H54 (cell line): ENCODE results near the gene C2CD4B.

ENCODE experiments used
- DNase-seq: peaks from one replicate; pipeline ENCODE4 v3.0.0; 2011; ENCODE audit warnings: low spot score, mixed read lengths; ENCODE audit not compliant: insufficient read length
- FAIRE-seq: peaks from 3 replicates; lab custom pipeline; 2011; peaks lifted over from hg19 to GRCh38; lab: Jason Lieb, UNC
- POLR2A ChIP-seq: IDR thresholded peaks from 2 replicates; pipeline ENCODE4 v1.6.1; 2011; ENCODE audit warnings: low read depth, mild to moderate bottlenecking, low read length

The C2CD4B gene

DNA sequence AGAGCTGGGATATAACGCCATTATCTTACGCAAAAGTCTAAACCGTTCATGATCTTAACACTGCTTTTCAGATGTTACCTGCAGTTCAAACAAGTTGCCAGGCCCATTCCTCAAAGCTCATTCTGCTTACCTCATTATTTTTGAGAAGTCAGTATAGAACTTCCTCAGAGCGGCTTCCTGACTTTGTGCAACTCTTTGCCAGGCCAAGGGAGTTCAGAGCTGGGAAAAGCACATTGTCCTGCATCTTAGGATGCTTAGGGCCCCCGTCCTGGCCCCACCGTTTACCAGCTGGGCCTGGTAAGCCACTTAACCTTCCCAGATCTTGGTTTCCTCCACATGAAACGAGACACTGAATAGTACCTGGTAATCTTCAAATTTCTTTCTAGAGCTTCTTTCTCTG lies 6.8 kb upstream of the C2CD4B start:
- DNase-seq (no peak), FAIRE-seq (no peak)
- no peak for TF ChIP-seq POLR2A

DNA sequence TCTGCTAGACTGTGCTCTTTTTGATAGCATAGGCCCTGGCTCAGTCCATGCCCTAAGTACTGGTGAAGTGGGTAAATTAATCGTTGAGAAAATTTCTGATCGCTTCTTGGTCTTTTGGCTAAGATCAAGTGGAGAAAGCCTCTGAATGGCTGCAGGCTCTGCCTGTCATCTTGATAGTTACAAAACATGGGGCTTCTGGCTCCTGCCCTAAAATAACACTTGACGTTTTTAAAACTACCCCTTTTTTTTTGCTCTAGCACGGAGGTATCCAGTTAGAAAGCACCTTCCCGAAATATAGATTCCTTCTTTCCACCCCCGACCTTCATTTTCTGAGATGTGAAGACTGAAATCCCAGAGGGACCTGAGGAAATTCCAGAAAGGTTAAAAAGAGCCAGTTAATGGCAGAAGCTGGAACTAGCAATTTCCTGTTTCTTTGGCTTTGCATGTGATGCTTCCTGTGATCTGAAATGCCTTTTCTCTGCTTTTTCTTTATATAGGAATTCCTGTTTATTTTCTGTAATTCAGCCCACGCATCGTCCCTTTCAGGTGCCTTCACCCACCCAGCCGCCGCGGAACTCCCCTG lies 799 bp upstream of the C2CD4B start:
- no peak for TF ChIP-seq POLR2A
- no peak for FAIRE-seq
- DNase-seq: no peak

DNA sequence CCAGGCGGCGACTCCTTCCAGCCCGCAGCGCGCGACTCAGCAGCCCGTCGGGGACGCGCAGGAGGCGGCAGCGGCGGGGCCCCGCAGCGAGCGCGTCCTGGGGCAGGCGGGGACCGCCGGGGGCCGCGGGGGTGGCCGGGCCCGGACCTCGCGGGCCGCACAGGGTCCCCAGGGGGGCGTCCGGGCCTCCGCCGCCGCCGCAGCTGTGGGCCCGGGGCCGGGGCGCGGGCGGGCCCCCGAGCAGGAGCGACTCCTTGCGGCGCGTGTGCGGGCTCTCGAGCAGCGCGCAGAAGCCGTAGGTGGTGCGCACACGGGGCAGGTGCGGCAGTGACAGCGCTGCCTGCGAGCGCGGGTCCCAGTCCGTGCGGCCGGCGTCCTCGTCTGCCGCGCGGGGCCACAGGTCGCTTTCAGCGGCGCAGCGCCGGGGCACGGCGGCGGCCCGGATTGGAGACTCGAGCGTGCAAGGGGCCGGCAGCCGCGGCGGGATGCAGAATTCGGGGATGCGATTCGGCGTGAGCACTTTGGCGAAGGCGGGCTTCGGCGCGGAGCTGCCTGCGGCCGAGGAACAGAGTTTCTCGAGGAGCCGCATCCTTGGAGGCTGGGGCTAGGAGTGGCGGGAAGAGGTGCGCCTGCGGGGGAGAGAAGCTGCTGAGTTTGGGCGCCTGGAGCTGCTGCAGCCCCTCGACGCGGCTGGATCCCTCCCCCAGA lies 535 bp downstream of the C2CD4B start:
- FAIRE-seq: no peak
- TF ChIP-seq POLR2A: no peak

DNA sequence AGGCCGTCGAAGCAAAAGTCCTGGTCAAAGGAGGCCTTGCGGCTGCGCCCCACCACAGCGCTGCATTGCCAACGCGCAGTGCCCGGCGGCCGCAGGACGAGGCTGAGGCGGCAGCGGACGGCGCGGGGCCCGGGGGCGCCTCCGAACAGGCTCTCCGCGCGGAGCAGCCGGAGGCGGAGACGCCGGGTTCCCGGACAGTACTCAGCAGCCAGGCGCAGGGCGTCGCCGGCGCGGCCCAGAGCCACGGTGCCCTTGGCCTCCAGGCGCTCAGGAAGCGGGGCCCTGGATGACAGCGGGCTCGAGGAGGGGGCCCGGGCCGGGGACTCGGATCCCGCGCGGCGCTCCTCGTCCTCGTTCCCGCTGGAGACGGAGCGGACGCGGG lies 1.1 kb downstream of the C2CD4B start:
- TF ChIP-seq POLR2A: no peak
- DNase-seq (no peak), FAIRE-seq (no peak)

More for the DNA sequence above, 535 bp downstream of the C2CD4B start:
- DNase-seq: no peak

DNA sequence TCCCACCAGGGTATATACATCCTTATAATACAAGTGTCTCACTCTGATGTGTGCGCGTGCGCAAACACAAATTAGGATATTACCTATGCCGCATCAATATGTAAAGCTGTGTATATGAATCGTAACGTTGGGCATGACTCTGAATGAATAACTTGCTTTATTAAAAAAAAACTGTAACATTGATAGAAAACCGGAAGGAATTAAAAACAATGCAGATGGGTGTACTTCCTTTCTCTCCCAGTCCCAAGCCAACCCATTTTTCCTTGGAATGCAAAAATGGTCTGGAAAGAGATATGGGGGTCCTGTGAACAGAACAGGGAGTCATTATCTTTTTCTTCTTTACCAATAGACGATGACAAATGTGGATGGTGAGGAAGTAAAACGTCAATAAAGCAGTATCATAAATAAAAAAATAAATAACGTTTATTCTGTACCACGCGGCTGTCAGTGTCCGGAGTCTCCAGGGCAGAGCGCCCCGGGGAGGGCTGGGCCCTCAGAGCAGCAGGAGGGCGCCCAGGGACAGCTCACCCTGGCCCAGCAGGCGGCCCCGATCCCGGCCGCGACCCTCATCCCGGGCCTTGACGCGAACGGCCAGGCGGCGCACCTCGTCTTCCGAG lies 1.6 kb downstream of the C2CD4B start:
- no peak for FAIRE-seq

DNA sequence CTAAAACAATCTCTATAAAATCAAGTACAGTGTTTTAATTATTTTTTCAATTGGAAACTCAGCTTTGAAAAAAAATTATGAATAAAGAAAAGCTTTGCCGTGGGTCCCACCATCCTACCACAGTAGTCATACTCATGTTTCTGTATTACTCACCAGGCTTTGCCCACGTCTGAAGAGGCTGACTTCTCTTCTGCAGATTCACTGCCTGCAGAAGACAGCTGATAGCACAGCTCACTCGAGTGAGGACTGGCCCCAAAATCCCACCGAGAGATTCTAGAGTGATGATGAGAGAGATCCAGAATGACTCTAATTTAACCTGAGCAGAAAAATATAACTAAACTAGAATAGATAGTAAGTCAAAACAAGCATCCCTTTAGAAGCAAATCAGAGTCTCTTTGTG lies 11.9 kb downstream of the C2CD4B start:
- DNase-seq (no peak), FAIRE-seq (no peak)
- no peak for TF ChIP-seq POLR2A

More for the DNA sequence above, 1.6 kb downstream of the C2CD4B start:
- no peak for DNase-seq
- no peak for TF ChIP-seq POLR2A

DNA sequence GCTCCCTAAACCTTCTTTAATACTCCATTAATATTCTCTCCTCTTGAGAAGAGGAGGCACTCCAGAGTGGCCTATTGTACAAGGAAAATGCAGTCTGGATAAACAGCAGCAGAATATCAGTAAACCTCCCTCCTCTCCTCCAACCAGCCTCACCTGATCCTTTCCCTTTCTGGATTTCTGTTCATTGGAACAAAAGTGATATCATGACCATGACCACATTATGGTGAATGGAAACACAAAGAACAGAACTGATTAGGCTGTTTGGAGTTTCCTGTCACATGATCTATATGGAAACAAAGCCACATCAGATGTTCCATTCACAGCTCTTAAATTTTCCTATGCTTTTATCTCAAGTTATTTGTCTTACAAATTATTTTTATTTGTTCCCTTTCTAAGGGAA lies 14.6 kb downstream of the C2CD4B start:
- DNase-seq: no peak
- no peak for FAIRE-seq
- no peak for TF ChIP-seq POLR2A

DNA sequence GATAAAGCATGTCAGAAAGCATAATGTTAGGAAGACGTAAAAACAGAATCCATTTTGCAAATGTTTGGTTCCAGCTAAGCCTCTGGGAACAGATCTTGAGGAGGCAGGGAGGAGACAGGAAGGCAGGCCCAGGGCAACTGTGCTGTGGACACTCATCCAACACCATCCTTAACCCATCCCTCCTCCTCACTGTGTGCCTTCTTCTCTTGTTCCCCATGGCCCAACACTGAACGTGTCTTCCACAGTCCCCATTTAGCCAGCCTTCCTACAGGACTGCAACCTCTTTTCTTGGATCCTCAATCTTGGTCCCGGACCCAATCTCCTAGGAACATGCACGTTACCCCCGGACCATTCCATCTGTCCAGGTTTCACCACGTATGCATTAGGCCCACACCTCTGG lies 15.4 kb downstream of the C2CD4B start:
- TF ChIP-seq POLR2A: no peak
- DNase-seq (no peak), FAIRE-seq (no peak)

DNA sequence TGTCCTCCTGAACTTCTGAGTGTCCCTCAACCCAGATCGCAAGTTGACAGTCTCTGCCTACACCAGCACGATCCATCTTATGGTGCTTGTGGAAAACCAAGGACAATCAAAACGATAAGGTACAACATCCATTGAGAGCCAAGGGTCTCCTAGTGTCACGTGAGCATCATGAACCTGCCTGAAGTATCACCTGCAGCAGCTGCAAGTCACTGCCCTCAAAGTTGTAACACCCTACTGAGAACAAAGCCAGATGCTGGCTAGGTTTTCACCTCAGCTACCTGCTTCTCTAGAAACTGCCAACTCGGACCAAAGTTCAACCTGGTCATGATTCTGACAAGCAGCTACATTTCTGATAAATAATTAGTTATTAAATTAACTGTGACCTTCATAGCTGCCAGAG lies 17.5 kb downstream of the C2CD4B start:
- no peak for TF ChIP-seq POLR2A
- no peak for DNase-seq
- FAIRE-seq: no peak

DNA sequence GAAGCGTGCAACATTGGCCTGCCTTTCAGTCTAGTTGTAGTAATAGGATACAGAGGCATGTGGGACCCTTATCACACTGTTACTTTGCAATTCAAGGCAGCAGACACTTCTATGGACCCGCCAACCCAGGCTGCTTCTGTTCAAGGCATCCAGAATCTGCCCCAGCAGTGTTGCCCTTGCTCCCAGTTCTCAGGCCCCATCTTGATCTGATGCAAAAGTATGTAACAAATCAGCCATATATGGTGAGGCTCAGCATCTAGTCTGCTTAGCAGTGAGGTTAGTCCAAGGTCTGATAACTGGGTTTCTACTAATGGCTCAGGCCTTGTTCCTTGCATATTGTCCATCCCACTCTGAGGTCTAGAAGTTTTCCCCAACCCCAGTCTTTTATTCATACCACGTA lies 17.9 kb downstream of the C2CD4B start:
- DNase-seq: no peak
- no peak for TF ChIP-seq POLR2A
- no peak for FAIRE-seq

DNA sequence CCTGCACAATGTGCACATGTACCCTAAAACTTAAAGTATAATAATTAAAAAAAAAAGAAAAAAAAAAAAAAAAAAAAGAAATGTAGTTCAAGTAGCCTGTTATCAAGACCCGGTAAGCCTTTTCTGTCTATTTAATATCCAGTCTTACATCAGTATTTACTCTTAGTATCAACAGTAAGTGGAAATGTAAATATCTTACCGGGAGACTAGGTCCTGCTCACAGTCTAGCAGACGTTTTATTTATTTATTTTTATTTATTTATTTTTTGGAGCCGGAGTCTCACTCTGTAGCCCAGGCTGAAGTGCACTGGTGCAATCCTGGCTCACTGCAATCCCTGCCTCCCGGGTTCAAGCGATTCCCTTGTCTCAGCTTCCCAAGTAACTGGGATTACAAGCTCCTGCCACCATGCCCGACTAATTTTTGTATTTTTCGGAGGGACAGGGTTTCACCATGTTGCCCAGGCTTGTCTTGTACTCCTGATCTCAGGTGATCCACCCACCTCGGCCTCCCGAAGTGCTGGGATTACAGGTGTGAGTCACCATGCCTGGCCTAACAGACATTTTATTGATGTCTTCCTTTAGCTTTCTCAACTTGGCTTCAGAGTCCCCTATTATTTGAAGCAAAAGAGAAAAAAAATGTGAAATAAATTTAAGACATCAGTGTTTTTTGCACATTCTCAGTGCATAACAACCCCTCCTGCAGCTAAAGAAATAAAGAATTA lies 19.9 kb downstream of the C2CD4B start:
- no peak for DNase-seq
- no peak for FAIRE-seq
- TF ChIP-seq POLR2A: no peak

DNA sequence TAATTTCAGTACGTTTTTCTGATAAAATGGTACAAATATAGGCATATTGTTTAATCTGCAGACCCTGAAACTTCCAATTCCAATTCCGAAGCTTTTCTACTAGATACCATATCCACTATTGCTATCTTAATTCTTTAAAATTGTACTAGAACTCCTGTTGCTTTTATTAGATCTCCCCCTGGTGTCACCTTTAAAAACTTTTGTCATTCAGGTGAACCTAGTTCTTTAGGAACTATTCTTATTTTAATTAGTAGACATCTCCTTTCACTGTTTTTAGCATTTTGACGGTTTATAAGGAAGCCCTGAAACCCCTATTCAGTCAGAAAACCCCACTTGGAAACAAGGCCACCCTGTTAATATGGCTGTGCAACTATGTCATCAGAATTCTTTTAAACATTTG lies 22.3 kb downstream of the C2CD4B start:
- no peak for TF ChIP-seq POLR2A
- FAIRE-seq: no peak
- DNase-seq: no peak

DNA sequence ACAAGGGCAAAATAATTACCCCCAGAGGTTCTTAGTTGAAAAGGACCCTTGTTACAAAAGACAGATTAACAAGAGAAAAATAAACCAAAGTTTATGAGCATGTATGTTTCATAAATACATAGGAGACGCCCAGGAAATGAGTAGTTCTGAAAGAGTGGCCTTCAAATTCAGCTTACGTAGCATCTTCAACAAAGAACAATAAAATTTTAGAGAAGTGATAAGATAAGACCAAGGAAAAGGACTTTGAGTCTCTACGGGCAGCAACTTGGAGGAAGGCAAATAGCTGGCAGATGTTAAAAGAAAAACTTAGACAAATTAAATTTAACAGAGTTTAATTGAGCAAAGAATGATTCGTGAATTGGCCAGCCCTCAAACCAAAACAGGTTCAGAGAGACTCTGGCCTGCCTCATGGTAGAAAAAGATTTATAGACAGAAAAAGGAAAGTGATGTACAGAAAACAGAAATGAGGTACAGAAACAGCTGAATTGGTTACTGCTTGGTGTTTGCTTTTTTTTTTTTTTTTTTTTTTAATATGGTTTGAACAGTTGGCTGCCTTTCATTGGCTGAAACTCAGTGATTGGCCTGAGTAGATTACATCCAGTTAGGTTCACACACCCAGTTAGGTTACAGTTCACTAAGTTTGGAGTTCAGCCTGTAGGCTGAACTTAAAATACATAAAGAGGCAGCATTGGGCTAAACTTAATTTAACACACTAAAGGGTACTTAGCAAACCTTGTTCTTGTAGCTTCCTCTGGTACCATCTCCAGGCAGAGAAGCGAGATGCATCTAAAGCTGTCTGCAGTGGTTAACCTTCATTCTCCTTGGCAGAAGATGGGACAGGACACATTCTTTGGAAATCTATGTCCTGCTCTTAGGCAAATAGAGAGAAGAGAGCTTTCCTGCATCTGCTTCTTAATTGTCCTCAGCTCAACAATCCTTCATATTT lies 23.2 kb downstream of the C2CD4B start:
- FAIRE-seq (no peak), DNase-seq (no peak)
- no peak for TF ChIP-seq POLR2A
